K562 (cell line): Measurements from ENCODE around the gene MAP3K4. TPM values are rescaled to one million over a fixed set of nuclear protein-coding genes. Genes with fewer than 3 reads are reported as not detected.

Experiments used
- CREBBP ChIP-seq: IDR thresholded peaks from one replicate; pipeline ENCODE4 v1.6.1; 2012; ENCODE audit warnings: low read depth, mild to moderate bottlenecking, control low read depth, inconsistent platforms, low read length
- EGR1 ChIP-seq: fragments of 450-650 bp; conservative IDR thresholded peaks from 2 replicates; pipeline ENCODE4 v1.6.1; 2017; ENCODE audit warnings: mild to moderate bottlenecking
- EWSR1 ChIP-seq: fragments of 450-650 bp; IDR thresholded peaks from 2 replicates; pipeline ENCODE4 v1.6.1; 2018; ENCODE audit warnings: borderline replicate concordance, mild to moderate bottlenecking, low read depth, moderate library complexity; ENCODE audit not compliant: partially characterized antibody
- GTF2A2 ChIP-seq: IDR thresholded peaks from 2 replicates; pipeline ENCODE4 v1.6.1; 2016; ENCODE audit warnings: mild to moderate bottlenecking, missing genetic modification characterization, missing compliant biosample characterization
- HNRNPK ChIP-seq: fragments of 200-400 bp; formaldehyde crosslinking; IDR thresholded peaks from one replicate; pipeline ENCODE4 v1.6.1; 2018; ENCODE audit warnings: mild to moderate bottlenecking, low read depth, low read length; ENCODE audit not compliant: poor library complexity, severe bottlenecking
- KLF16 ChIP-seq: IDR thresholded peaks from 2 replicates; pipeline ENCODE4 v1.6.1; 2016; ENCODE audit warnings: antibody characterized with exemption
- MED1 ChIP-seq: sonication (generic); formaldehyde crosslinking; IDR thresholded peaks from 2 replicates; pipeline ENCODE4 v1.8.1; 2023; ENCODE audit warnings: missing genetic modification reagents, borderline replicate concordance
- SMARCA4 ChIP-seq: fragments of 450-650 bp; IDR thresholded peaks from 2 replicates; pipeline ENCODE4 v1.6.1; 2016
- SP2 ChIP-seq: IDR thresholded peaks from 2 replicates; pipeline ENCODE4 v1.6.1; 2011; ENCODE audit warnings: mild to moderate bottlenecking, low read depth, low read length, moderate library complexity; ENCODE audit not compliant: poor library complexity, severe bottlenecking; ENCODE audit errors: extremely low read depth
- STAT5A ChIP-seq: IDR thresholded peaks from 2 replicates; pipeline ENCODE4 v1.6.1; 2012; ENCODE audit warnings: low read length, inconsistent platforms, borderline replicate concordance
- WHSC1 ChIP-seq: IDR thresholded peaks from one replicate; pipeline ENCODE4 v1.6.1; 2012; ENCODE audit warnings: low read length, control low read depth, inconsistent platforms
- XRCC4 ChIP-seq: IDR thresholded peaks from one replicate; pipeline ENCODE4 v1.6.1; 2011; ENCODE audit not compliant: insufficient read depth, insufficient read length; ENCODE audit errors: extremely low read depth
- ZFPM2 ChIP-seq: fragments of 250-450 bp; sonication (Bioruptor Pico); IDR thresholded peaks from 2 replicates; pipeline ENCODE4 v1.5.1; 2022; ENCODE audit warnings: mild to moderate bottlenecking
- ZNF696 ChIP-seq: fragments of 250-450 bp; sonication (Bioruptor Pico); conservative IDR thresholded peaks from 2 replicates; pipeline ENCODE4 v1.4.0; 2020; ENCODE audit warnings: mild to moderate bottlenecking, moderate library complexity
- ZSCAN29 ChIP-seq: fragments of 450-650 bp; IDR thresholded peaks from 2 replicates; pipeline ENCODE4 v1.6.1; 2017
- ZSCAN32 ChIP-seq: fragments of 450-650 bp; formaldehyde crosslinking; IDR thresholded peaks from 2 replicates; pipeline ENCODE4 v1.4.0; 2020; ENCODE audit warnings: mild to moderate bottlenecking, moderate library complexity
- polyA plus RNA-seq, 8 experiments: library from polyadenylated mRNA; depleted of rRNA in 4 of 8; stranded (reverse) in 5 of 8; unstranded in 3 of 8; fragments of >200 nt; fragmentation: Nextera tagmentation in 2 of 8; fragmentation: Illumina TruSeq in 1 of 8; extraction: Ambion mirVana in 2 of 8; extraction: Trizol in 1 of 8; gene quantifications; 2 replicates each; pipeline versions ENCODE4 v1.2.1 to v1.2.3, GENCODE V29; 2011 to 2014; ENCODE audit warnings: inconsistent platforms in 1 of 8, missing spikeins in 1 of 8
- total RNA-seq, 7 experiments: library from RNA; depleted of rRNA in 6 of 7; stranded (reverse); fragments of >200 nt in 6 of 7; fragmentation: Illumina TruSeq in 2 of 7; extraction: Trizol in 2 of 7; gene quantifications; 2 replicates each; pipeline versions ENCODE4 v1.2.1 to v1.2.3, GENCODE V29; 2011 to 2021; ENCODE audit warnings: low replicate concordance in 1 of 7
- TF ChIP-seq, protein P1 (sequence below), 2 experiments: fragments of 450-650 bp in 1 of 2; sonication (generic) in 1 of 2; formaldehyde crosslinking in 1 of 2; IDR thresholded peaks in 1 of 2; conservative IDR thresholded peaks in 1 of 2; 2 replicates each; pipeline versions ENCODE4 v1.6.1 to v1.8.1; 2016 to 2023; ENCODE audit warnings: mild to moderate bottlenecking in 2 of 2, moderate library complexity in 2 of 2, inconsistent platforms in 1 of 2, missing genetic modification reagents in 1 of 2
- TF ChIP-seq, protein P2 (sequence below), 2 experiments: fragments of 150-350 bp in 1 of 2; IDR thresholded peaks; 2 replicates each; pipeline ENCODE4 v1.6.1; 2012 to 2016; ENCODE audit warnings: low read depth in 2 of 2, low read length in 2 of 2, mild to moderate bottlenecking in 1 of 2, moderate library complexity in 1 of 2
- TF ChIP-seq, protein P3 (sequence below): fragments of 450-650 bp; formaldehyde crosslinking; IDR thresholded peaks from 2 replicates; pipeline ENCODE4 v1.4.0; 2020; ENCODE audit warnings: mild to moderate bottlenecking
- TF ChIP-seq, protein P4 (sequence below): fragments of 250-450 bp; sonication (Bioruptor Pico); IDR thresholded peaks from 2 replicates; pipeline ENCODE4 v1.5.0; 2020; ENCODE audit warnings: mild to moderate bottlenecking, borderline replicate concordance

MAP3K4 gene
- total and polyA plus RNA-seq, 9 of the 15 experiments (the other 6 are each of a cell fraction or from before 2014, with no cell fraction given), result 21.0 to 77.2 (median 48.9) TPM

DNA sequence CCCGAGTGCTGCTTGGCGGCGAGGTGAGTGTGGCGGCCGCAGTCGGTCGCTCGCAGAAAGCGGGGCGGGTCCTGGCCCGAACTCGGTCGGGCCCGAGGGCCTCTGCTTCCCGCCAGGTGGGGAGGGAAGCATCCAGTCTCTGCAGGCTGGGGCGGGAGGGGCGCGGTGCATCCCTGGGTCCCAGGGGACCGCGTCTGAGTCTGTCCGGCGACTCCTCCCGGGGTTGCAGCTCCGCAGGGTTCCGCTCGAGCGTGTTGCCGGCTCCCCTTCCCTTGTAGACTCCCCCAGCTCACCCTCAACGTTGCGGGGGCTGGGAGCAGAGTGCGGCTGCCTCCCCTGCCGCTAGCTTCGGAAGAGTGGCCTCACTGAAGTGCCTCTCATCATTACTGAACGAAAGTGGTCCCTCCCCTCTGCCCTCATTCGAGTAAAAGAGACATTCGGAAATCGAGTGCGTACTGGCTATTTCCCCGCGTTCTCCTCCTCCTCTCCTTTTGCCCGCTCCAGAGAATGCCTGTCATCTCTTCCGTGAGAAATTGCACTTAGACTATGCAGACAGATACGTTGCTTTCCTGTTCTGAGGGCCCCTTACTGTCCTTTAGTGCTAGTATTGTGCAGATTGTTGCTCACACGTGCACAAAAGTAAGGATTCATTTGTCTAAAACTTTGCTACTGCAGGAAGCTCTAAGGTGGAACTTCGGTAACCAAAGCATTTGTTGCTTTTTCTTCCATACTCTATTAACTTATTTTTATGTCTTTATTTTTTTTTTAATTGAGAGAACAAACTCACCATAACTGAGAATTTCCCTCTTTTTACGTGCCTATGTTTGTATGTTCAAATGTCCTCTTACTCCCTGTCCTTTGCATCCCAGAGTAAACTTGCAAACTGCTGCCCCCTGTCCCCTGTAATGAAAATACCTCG lies 751 bp downstream of the MAP3K4 start (continued):
- TF ChIP-seq, protein P1, sequence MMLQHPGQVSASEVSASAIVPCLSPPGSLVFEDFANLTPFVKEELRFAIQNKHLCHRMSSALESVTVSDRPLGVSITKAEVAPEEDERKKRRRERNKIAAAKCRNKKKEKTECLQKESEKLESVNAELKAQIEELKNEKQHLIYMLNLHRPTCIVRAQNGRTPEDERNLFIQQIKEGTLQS (IDR thresholded peaks at IDR 0.05), result no peak
- TF ChIP-seq, protein P1 (CRISPR knock-in tag; conservative IDR thresholded peaks at IDR 0.05), result no peak
- no peak for TF ChIP-seq CREBBP
- TF ChIP-seq EGR1, result peak; percentile 71
- TF ChIP-seq ZSCAN32, result no peak
- no peak for TF ChIP-seq XRCC4
- TF ChIP-seq, protein P2, sequence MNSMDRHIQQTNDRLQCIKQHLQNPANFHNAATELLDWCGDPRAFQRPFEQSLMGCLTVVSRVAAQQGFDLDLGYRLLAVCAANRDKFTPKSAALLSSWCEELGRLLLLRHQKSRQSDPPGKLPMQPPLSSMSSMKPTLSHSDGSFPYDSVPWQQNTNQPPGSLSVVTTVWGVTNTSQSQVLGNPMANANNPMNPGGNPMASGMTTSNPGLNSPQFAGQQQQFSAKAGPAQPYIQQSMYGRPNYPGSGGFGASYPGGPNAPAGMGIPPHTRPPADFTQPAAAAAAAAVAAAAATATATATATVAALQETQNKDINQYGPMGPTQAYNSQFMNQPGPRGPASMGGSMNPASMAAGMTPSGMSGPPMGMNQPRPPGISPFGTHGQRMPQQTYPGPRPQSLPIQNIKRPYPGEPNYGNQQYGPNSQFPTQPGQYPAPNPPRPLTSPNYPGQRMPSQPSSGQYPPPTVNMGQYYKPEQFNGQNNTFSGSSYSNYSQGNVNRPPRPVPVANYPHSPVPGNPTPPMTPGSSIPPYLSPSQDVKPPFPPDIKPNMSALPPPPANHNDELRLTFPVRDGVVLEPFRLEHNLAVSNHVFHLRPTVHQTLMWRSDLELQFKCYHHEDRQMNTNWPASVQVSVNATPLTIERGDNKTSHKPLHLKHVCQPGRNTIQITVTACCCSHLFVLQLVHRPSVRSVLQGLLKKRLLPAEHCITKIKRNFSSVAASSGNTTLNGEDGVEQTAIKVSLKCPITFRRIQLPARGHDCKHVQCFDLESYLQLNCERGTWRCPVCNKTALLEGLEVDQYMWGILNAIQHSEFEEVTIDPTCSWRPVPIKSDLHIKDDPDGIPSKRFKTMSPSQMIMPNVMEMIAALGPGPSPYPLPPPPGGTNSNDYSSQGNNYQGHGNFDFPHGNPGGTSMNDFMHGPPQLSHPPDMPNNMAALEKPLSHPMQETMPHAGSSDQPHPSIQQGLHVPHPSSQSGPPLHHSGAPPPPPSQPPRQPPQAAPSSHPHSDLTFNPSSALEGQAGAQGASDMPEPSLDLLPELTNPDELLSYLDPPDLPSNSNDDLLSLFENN (IDR thresholded peaks at IDR 0.05; ENCODE audit: low read depth in 2 of 2, low read length in 2 of 2), result no peak
- TF ChIP-seq ZSCAN29, result 0 out of 2 replicates have a peak, but pooled peaks have one; percentile 56
- TF ChIP-seq SP2, result no peak
- TF ChIP-seq, protein P3, sequence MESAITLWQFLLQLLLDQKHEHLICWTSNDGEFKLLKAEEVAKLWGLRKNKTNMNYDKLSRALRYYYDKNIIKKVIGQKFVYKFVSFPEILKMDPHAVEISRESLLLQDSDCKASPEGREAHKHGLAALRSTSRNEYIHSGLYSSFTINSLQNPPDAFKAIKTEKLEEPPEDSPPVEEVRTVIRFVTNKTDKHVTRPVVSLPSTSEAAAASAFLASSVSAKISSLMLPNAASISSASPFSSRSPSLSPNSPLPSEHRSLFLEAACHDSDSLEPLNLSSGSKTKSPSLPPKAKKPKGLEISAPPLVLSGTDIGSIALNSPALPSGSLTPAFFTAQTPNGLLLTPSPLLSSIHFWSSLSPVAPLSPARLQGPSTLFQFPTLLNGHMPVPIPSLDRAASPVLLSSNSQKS (CRISPR knock-in tag), result no peak
- no peak for TF ChIP-seq MED1 (CRISPR knock-in tag)
- TF ChIP-seq, protein P4, sequence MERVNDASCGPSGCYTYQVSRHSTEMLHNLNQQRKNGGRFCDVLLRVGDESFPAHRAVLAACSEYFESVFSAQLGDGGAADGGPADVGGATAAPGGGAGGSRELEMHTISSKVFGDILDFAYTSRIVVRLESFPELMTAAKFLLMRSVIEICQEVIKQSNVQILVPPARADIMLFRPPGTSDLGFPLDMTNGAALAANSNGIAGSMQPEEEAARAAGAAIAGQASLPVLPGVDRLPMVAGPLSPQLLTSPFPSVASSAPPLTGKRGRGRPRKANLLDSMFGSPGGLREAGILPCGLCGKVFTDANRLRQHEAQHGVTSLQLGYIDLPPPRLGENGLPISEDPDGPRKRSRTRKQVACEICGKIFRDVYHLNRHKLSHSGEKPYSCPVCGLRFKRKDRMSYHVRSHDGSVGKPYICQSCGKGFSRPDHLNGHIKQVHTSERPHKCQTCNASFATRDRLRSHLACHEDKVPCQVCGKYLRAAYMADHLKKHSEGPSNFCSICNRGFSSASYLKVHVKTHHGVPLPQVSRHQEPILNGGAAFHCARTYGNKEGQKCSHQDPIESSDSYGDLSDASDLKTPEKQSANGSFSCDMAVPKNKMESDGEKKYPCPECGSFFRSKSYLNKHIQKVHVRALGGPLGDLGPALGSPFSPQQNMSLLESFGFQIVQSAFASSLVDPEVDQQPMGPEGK (CRISPR knock-in tag), result 0 out of 2 replicates have a peak, but pooled peaks have one; percentile 14
- TF ChIP-seq GTF2A2 (tag), result no peak
- 0 out of 2 replicates have a peak, but pooled peaks have one; percentile 9 for TF ChIP-seq ZNF696 (CRISPR knock-in tag)
- no peak for TF ChIP-seq ZFPM2 (CRISPR knock-in tag)
- TF ChIP-seq SMARCA4, result peak; percentile 92
- no peak for TF ChIP-seq WHSC1
- no peak for TF ChIP-seq EWSR1
- no peak for TF ChIP-seq HNRNPK
- no peak for TF ChIP-seq STAT5A
- TF ChIP-seq KLF16, result 0 out of 2 replicates have a peak, but pooled peaks have one; percentile 52
